Measurements from ENCODE around the gene PCLAF. TPM values are rescaled to one million over a fixed set of nuclear protein-coding genes. Genes with fewer than 3 reads are reported as not detected.
"Not testable (repeated sequence)": the region's sequence is repeated elsewhere in the genome, so short reads cannot be mapped to it uniquely, and the experiment has no call there.

Gene PCLAF
- 56.8 and 61.5 TPM in 2 replicates for total RNA-seq (2014; rRNA removed; shearing (Covaris generic))

- DNase-seq (ENCODE audit: low read depth) = peak; percentile 98
Measured at GRCh38 chr15:64381000-64381751, at the start of gene PCLAF. TSS of gene PCLAF (minus strand) at chr15:64381441. CDS start at chr15:64381371, 70 bp downstream.

- DNase-seq (ENCODE audit: low read depth) = peak; percentile 39
Measured at GRCh38 chr15:64430000-64430735, 48.9 kb upstream of the PCLAF start.

- DNase-seq (ENCODE audit: low read depth) = no peak
Measured at GRCh38 chr15:64429448-64429847, 48.2 kb upstream of the PCLAF start.

- no peak for DNase-seq (ENCODE audit: low read depth)
Measured at GRCh38 chr15:64426845-64427465, 45.7 kb upstream of the PCLAF start.

GRCh38 chr15:64425221-64425620, 44.0 kb upstream of the PCLAF start:
- no peak for DNase-seq (ENCODE audit: low read depth)

GRCh38 chr15:64423970-64424369, 42.7 kb upstream of the PCLAF start:
- DNase-seq (ENCODE audit: low read depth) = no peak

GRCh38 chr15:64422697-64423096, 41.5 kb upstream of the PCLAF start:
- no peak for DNase-seq (ENCODE audit: low read depth)

GRCh38 chr15:64412216-64412615, 31.0 kb upstream of the PCLAF start:
- no peak for DNase-seq (ENCODE audit: low read depth)

GRCh38 chr15:64400583-64400982, 19.3 kb upstream of the PCLAF start:
- DNase-seq (ENCODE audit: low read depth) = no peak

- peak; percentile 15 for DNase-seq (ENCODE audit: low read depth)
Measured at GRCh38 chr15:64398575-64398974, 17.3 kb upstream of the PCLAF start.

GRCh38 chr15:64396789-64397188, 15.5 kb upstream of the PCLAF start:
- no peak for DNase-seq (ENCODE audit: low read depth)

GRCh38 chr15:64392471-64392870, 11.2 kb upstream of the PCLAF start:
- DNase-seq (ENCODE audit: low read depth) = not testable (repeated sequence)

- DNase-seq (ENCODE audit: low read depth) = no peak
Measured at GRCh38 chr15:64389036-64389435, 7.8 kb upstream of the PCLAF start.

GRCh38 chr15:64387562-64388168, 6.4 kb upstream of the PCLAF start, which contains the start of gene TRIP4:
TSS of gene TRIP4 (plus strand) at chr15:64387836. CDS start at chr15:64387864, 28 bp downstream.
- DNase-seq (ENCODE audit: low read depth) = peak; percentile 97

GRCh38 chr15:64386291-64386690, 5.0 kb upstream of the PCLAF start:
- no peak for DNase-seq (ENCODE audit: low read depth)

GRCh38 chr15:64383760-64384159, 2.5 kb upstream of the PCLAF start:
- no peak for DNase-seq (ENCODE audit: low read depth)

- DNase-seq (ENCODE audit: low read depth) = not testable (repeated sequence)
Measured at GRCh38 chr15:64380130-64380870, 941 bp downstream of the PCLAF start.

GRCh38 chr15:64379216-64379960, 1.9 kb downstream of the PCLAF start:
- no peak for DNase-seq (ENCODE audit: low read depth)

- no peak for DNase-seq (ENCODE audit: low read depth)
Measured at GRCh38 chr15:64373360-64373759, 7.9 kb downstream of the PCLAF start.

- not testable (repeated sequence) for DNase-seq (ENCODE audit: low read depth)
Measured at GRCh38 chr15:64371383-64371782, 9.9 kb downstream of the PCLAF start.

All from Daoy (cell line).